Muscle of leg (tissue), 11 donors: ENCODE results near the gene SULT4A1. TPM values are rescaled to one million over a fixed set of nuclear protein-coding genes. Genes with fewer than 3 reads are reported as not detected.
A peak's percentile ranks its signal among the peaks of the same experiment; 100 is the strongest.

ENCODE experiments used
- DNase-seq: peaks from one replicate; pipeline ENCODE4 v3.0.0; 2013
- H3K27ac ChIP-seq: one replicate; pipeline ENCODE4 v1.5.1; 2013; ENCODE audit warnings: mild to moderate bottlenecking, low read length, control low read depth
- H3K27me3 ChIP-seq: one replicate; pipeline ENCODE4 v1.6.1; 2013; ENCODE audit warnings: low read length; ENCODE audit not compliant: control insufficient read depth, insufficient read depth
- H3K36me3 ChIP-seq: one replicate; pipeline ENCODE4 v1.6.1; 2013; ENCODE audit warnings: low read length; ENCODE audit not compliant: control insufficient read depth, insufficient read depth
- H3K4me1 ChIP-seq: one replicate; pipeline ENCODE4 v1.6.1; 2013; ENCODE audit warnings: low read length; ENCODE audit not compliant: control insufficient read depth, insufficient read depth
- H3K4me3 ChIP-seq: one replicate; pipeline ENCODE4 v1.5.1; 2013; ENCODE audit warnings: low read length, control low read depth
- H3K9me3 ChIP-seq: replicated peaks from 2 replicates; pipeline ENCODE4 v1.6.1; 2013; ENCODE audit warnings: low read depth, low read length; ENCODE audit not compliant: control insufficient read depth
- WGBS: methylation state at CpG from one replicate; pipeline ENCODE4 v1.1.5; 2013; ENCODE audit warnings: missing lambda C conversion rate; ENCODE audit not compliant: insufficient coverage; 5-methylcytosine and 5-hydroxymethylcytosine counted together
- polyA plus RNA-seq, 8 donors: library from polyadenylated mRNA; unstranded; fragments of 120-200 nt; gene quantifications; one replicate each; pipeline versions ENCODE4 v1.2.1 to v1.2.3, GENCODE V29; 2013; ENCODE audit warnings: inconsistent platforms in 1 of 8, low replicate concordance in 1 of 8; ENCODE audit not compliant: insufficient read length in 8 of 8, insufficient read depth in 1 of 8
- total RNA-seq: library from RNA; stranded (reverse); fragments of 120-200 nt; gene quantifications from one replicate; pipeline ENCODE4 v1.2.4, GENCODE V29; 2013

The SULT4A1 gene
- total and polyA plus RNA-seq, 9 donors = 0.92 to 4.3 (median 2.3) TPM

- Histone ChIP-seq H3K9me3 (no peaks in the 10 kb centered on the region), H3K36me3 (no peaks in the 10 kb centered on the region), H3K4me3 (no peak overlapping the region), H3K27me3 (peaks cover 31% of the 10 kb centered on the region), H3K27ac (no peak overlapping the region), H3K4me1 (peaks cover 14% of the 10 kb centered on the region)
- 77% methylated on average over 7 of the region's 11 CpGs for WGBS
- no peak for DNase-seq
Measured at GRCh38 chr22:43862882-43863202, 529 bp upstream of the SULT4A1 start.

GRCh38 chr22:43861529-43861928, 784 bp downstream of the SULT4A1 start:
- Histone ChIP-seq H3K4me1 (peaks cover 14% of the 10 kb centered on the region), H3K27me3 (peaks cover 31% of the 10 kb centered on the region), H3K9me3 (peaks cover 3% of the 10 kb centered on the region), H3K4me3 (peak overlapping the region; percentile 19), H3K36me3 (no peaks in the 10 kb centered on the region), H3K27ac (no peak overlapping the region)
- 15% methylated on average over 6 of the region's 9 CpGs for WGBS
- no peak for DNase-seq

GRCh38 chr22:43860831-43861230, 1.5 kb downstream of the SULT4A1 start:
- H3K4me1 ChIP-seq = peaks cover 14% of the 10 kb centered on the region
- H3K4me3 ChIP-seq = no peak overlapping the region
- no peaks in the 10 kb centered on the region for H3K36me3 ChIP-seq
- peaks cover 31% of the 10 kb centered on the region for H3K27me3 ChIP-seq
- WGBS = 75% methylated on average over 12 of the region's 12 CpGs
- H3K9me3 ChIP-seq = peaks cover 4% of the 10 kb centered on the region
- no peak for DNase-seq
- H3K27ac ChIP-seq = no peak overlapping the region

GRCh38 chr22:43860126-43860525, 2.2 kb downstream of the SULT4A1 start:
- Histone ChIP-seq H3K4me1 (peaks cover 14% of the 10 kb centered on the region), H3K9me3 (peaks cover 4% of the 10 kb centered on the region), H3K27me3 (peaks cover 31% of the 10 kb centered on the region), H3K4me3 (no peak overlapping the region), H3K36me3 (no peaks in the 10 kb centered on the region), H3K27ac (no peak overlapping the region)
- 72% methylated on average over 11 of the region's 11 CpGs for WGBS
- no peak for DNase-seq

- no peaks in the 10 kb centered on the region for H3K36me3 ChIP-seq
- H3K4me3 ChIP-seq = no peak overlapping the region
- H3K27ac ChIP-seq = no peak overlapping the region
- H3K4me1 ChIP-seq = peaks cover 14% of the 10 kb centered on the region
- H3K9me3 ChIP-seq = peaks cover 4% of the 10 kb centered on the region
- 80% methylated on average over 12 of the region's 14 CpGs for WGBS
- H3K27me3 ChIP-seq = peaks cover 31% of the 10 kb centered on the region
- no peak for DNase-seq
Measured at GRCh38 chr22:43859621-43860020, 2.7 kb downstream of the SULT4A1 start.

GRCh38 chr22:43859176-43859575, 3.1 kb downstream of the SULT4A1 start:
- peaks cover 18% of the 10 kb centered on the region for H3K4me1 ChIP-seq
- no peak overlapping the region for H3K4me3 ChIP-seq
- no peak overlapping the region for H3K27ac ChIP-seq
- H3K27me3 ChIP-seq = peaks cover 31% of the 10 kb centered on the region
- no peak for DNase-seq
- H3K9me3 ChIP-seq = peaks cover 4% of the 10 kb centered on the region
- H3K36me3 ChIP-seq = no peaks in the 10 kb centered on the region
- WGBS = 84% methylated on average over 5 of the region's 7 CpGs

- peaks cover 26% of the 10 kb centered on the region for H3K27me3 ChIP-seq
- no peak for DNase-seq
- H3K36me3 ChIP-seq = no peaks in the 10 kb centered on the region
- peaks cover 4% of the 10 kb centered on the region for H3K9me3 ChIP-seq
- no peak overlapping the region for H3K4me3 ChIP-seq
- peaks cover 27% of the 10 kb centered on the region for H3K4me1 ChIP-seq
- WGBS = 61% methylated on average over 4 of the region's 11 CpGs
- no peak overlapping the region for H3K27ac ChIP-seq
Measured at GRCh38 chr22:43858156-43858895, 4.0 kb downstream of the SULT4A1 start.

- peaks cover 20% of the 10 kb centered on the region for H3K27me3 ChIP-seq
- no peak overlapping the region for H3K27ac ChIP-seq
- no peaks in the 10 kb centered on the region for H3K36me3 ChIP-seq
- no peak for DNase-seq
- peaks cover 4% of the 10 kb centered on the region for H3K9me3 ChIP-seq
- no peak overlapping the region for H3K4me3 ChIP-seq
- H3K4me1 ChIP-seq = peaks cover 33% of the 10 kb centered on the region
Measured at GRCh38 chr22:43857367-43857766, 4.9 kb downstream of the SULT4A1 start.

- Histone ChIP-seq H3K27ac (no peak overlapping the region), H3K36me3 (no peaks in the 10 kb centered on the region), H3K4me1 (peaks cover 28% of the 10 kb centered on the region), H3K4me3 (no peak overlapping the region), H3K9me3 (peaks cover 4% of the 10 kb centered on the region), H3K27me3 (peaks cover 11% of the 10 kb centered on the region)
- DNase-seq = no peak
- 67% methylated on average over 3 of the region's 4 CpGs for WGBS
Measured at GRCh38 chr22:43855431-43855830, 6.9 kb downstream of the SULT4A1 start.

GRCh38 chr22:43854786-43855271, 7.5 kb downstream of the SULT4A1 start:
- H3K27me3 ChIP-seq = peaks cover 5% of the 10 kb centered on the region
- no peak overlapping the region for H3K4me3 ChIP-seq
- H3K4me1 ChIP-seq = peaks cover 27% of the 10 kb centered on the region
- WGBS = 88% methylated on average over 13 of the region's 13 CpGs
- no peak overlapping the region for H3K27ac ChIP-seq
- no peak for DNase-seq
- peaks cover 4% of the 10 kb centered on the region for H3K9me3 ChIP-seq
- no peaks in the 10 kb centered on the region for H3K36me3 ChIP-seq
